CD4-positive, alpha-beta T cell treated with Interleukin-15 for 4 hours (primary cell): ENCODE results near the gene MYH10.
"Not testable (repeated sequence)": the region's sequence is repeated elsewhere in the genome, so short reads cannot be mapped to it uniquely, and the experiment has no call there.

Source experiments
- DNase-seq: peaks from one replicate; pipeline ENCODE4 v3.0.0-alpha.2; 2020; ENCODE audit warnings: low spot score

The MYH10 gene

GRCh38 chr17:8556074-8556473, 74.5 kb downstream of the MYH10 start:
- no peak for DNase-seq

DNA sequence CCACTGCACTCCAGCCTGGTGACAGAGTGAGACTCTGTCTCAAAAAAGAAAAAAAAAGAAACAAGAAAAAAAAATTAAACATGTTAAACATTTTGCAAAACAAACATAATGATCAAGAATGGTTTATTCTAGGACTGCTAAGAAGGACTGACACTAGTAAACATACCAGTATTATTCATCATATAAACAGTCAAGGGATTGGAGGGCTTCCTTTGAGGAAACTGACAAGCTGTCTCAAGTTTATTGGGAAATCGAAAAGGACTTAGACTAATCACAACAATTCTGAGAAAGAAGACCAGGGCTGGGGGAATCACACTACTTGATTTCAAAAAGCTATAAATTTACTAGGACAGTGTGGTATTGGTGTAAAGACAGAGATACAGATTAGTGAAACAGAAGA, 75.5 kb downstream of the MYH10 start:
- DNase-seq, result no peak

GRCh38 chr17:8552577-8553320, 77.8 kb downstream of the MYH10 start:
- DNase-seq, result no peak

GRCh38 chr17:8542599-8543502, 87.7 kb downstream of the MYH10 start:
- no peak for DNase-seq

DNA sequence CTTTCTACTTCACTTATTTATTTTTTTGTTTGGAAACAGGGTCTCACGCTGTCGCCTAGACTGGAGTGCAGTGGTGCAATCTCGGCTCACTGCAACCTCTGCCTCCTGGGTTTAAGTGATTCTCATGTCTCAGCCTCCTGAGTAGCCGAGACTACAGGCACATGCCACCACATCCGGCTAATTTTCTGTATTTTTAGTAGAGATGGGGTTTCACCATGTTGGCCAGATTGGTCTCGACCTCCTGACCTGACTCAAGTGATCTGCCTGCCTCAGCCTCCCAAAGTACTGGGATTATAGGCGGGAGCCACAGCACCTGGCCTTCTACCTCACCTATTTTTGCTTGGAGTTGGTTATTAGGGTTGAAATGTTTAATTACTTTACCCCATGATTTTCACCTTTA, 90.5 kb downstream of the MYH10 start:
- not testable (repeated sequence) for DNase-seq

- no peak for DNase-seq
Measured at GRCh38 chr17:8537734-8538133, 92.8 kb downstream of the MYH10 start.

GRCh38 chr17:8534498-8535188, 95.9 kb downstream of the MYH10 start:
- DNase-seq, result no peak

- no peak for DNase-seq
Measured at GRCh38 chr17:8532021-8532420, 98.5 kb downstream of the MYH10 start.

DNA sequence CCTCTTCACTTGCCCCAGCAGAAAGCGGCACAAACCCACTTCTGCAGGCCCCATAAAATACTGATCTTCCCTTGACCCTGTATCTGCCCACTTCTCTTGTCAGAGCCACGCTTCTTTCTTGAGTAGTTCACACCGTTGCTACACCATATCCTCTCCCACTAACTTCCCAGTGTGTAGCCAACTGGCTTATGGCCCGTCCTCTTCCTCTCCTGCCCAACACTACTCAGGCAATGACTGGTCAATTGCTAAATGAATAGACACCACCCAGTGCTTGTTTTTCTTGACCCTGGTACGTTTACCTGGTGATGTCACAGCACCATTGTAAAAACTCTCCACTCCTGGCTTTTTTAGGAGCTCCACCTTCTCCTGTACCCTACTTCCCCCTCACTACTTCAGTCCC, 107.9 kb downstream of the MYH10 start:
- DNase-seq, result no peak

GRCh38 chr17:8520981-8521380, 109.5 kb downstream of the MYH10 start:
- DNase-seq, result no peak

- DNase-seq, result no peak
Measured at GRCh38 chr17:8518850-8519249, 111.7 kb downstream of the MYH10 start.

- DNase-seq, result no peak
Measured at GRCh38 chr17:8518326-8518725, 112.2 kb downstream of the MYH10 start.

DNA sequence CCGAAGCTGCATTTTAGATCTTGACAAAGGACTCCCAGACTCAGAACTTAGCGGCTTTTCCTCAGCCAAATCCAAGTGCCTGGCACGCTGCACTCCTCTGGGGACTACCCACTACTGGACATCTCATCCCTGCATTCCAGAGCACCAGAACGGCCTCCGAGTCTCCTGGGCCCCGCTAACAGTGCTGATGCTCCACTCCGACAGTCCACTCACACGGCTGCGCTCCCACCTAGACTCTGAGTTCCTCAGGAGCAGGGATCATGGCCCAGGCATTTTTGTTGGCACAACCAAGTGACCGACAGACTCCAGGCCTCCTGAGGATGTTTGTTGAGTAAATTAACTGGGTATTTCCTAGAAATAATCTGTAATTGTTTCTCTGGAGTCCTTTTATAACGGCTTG, 115.7 kb downstream of the MYH10 start:
- no peak for DNase-seq

- no peak for DNase-seq
Measured at GRCh38 chr17:8506145-8506544, 124.4 kb downstream of the MYH10 start.

- no peak for DNase-seq
Measured at GRCh38 chr17:8504460-8505207, 125.9 kb downstream of the MYH10 start.

DNA sequence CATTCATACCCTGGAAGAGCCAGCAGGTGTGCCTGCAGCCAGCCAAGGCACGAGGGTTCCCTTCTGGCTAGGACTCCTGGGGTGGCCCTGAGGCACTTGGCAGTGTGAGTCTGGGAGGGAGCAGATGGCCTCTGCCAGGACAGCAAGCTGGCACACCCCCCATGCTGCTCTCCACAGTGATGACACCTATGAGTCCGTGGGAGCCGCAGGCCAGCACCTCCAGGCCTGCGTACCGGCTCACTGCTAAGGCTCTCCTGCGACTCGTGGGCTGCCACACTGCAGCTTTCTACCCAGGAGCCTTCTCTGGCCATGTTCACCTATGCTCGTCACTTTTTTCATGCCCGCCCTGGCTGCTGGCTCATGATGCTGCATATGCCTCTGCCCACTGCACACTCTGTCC, 126.7 kb downstream of the MYH10 start:
- no peak for DNase-seq

DNA sequence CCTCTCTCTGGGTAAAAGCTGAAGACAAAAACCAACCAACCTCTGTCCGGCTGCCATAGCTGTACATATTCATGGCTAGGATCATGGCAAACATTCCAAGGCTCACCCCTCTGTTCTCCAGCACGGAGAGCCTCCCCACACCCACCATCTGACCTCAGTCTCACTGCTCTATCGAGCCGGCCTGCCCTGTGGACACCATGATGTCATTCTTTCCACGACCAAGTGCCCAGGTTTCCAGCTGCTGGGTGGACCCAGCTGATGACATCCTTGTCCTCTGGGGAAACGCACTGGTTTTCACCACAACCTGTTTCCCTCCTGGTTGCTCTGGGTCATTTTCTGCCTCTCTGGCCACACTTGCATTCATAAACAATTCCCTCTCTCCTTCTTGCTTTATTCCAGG, 127.2 kb downstream of the MYH10 start:
- no peak for DNase-seq

GRCh38 chr17:8502126-8502525, 128.4 kb downstream of the MYH10 start:
- no peak for DNase-seq

- no peak for DNase-seq
Measured at GRCh38 chr17:8500609-8501008, 129.9 kb downstream of the MYH10 start.

- DNase-seq, result no peak
Measured at GRCh38 chr17:8499614-8500013, 130.9 kb downstream of the MYH10 start.

- DNase-seq, result no peak
Measured at GRCh38 chr17:8499171-8499570, 131.4 kb downstream of the MYH10 start.

- no peak for DNase-seq
Measured at GRCh38 chr17:8496081-8496480, 134.4 kb downstream of the MYH10 start.
